HCT116 (cell line): Measurements from ENCODE around the gene GRIK4. TPM values are rescaled to one million over a fixed set of nuclear protein-coding genes. Genes with fewer than 3 reads are reported as not detected.

Source experiments
- ATAC-seq: fragments of 200-7000 bp; cut with Tn5 transposase; 2 replicates; pipeline ENCODE4 v1.9.1; 2020; ENCODE audit warnings: mild to moderate bottlenecking, moderate library complexity
- BruUV-seq: library from RNA; stranded (reverse); fragments of 400-500 nt; replicated peaks from 2 replicates; lab custom pipeline; 2021; lab: Mats Ljungman, UMichigan
- CTCF ChIA-PET: fragments of 300-600 bp; sonication (Branson Sonifier 250); formaldehyde crosslinking; loops from one replicate; lab custom pipeline; 2021; ENCODE audit warnings: antibody characterized with exemption; lab: Charles Lee
- POLR2A ChIA-PET: fragments of 300-600, 350-600 bp; sonication (Branson Sonifier 250); formaldehyde crosslinking; loops from one replicate; lab custom pipeline; 2021; ENCODE audit warnings: antibody characterized with exemption; lab: Charles Lee
- RAD21 ChIA-PET, 2 experiments: fragments of 300-600 bp; sonication (Branson Sonifier 250); formaldehyde crosslinking; loops; one replicate each; lab custom pipeline; 2023; ENCODE audit warnings: low total read pairs in 2 of 2; ENCODE audit not compliant: uncharacterized antibody in 2 of 2, unreplicated experiment in 2 of 2, low non-redundant PET in 1 of 2; lab: Charles Lee
- DNase-seq: peaks from one replicate; pipeline ENCODE4 v3.0.0-alpha.2; 2010; ENCODE audit warnings: low read depth, low spot score
- H2AFZ ChIP-seq: fragments of 200-600 bp; shearing (Covaris generic), sonication (generic); 2 replicates; pipeline ENCODE4 v1.6.1; 2017; ENCODE audit warnings: low read depth, mixed run types, mixed read lengths, antibody characterized with exemption, low read length; ENCODE audit not compliant: poor library complexity, severe bottlenecking
- H3K27ac ChIP-seq: 2 replicates; pipeline ENCODE4 v1.5.1; 2012; ENCODE audit warnings: low read depth, low read length
- H3K27me3 ChIP-seq: fragments of 200-600 bp; sonication (generic); 2 replicates; pipeline ENCODE4 v1.6.1; 2016; ENCODE audit warnings: mixed run types, low read length, mixed read lengths; ENCODE audit not compliant: insufficient read depth
- H3K36me3 ChIP-seq, 2 experiments: fragments of 200-500 bp in 1 of 2; fragments of 200-600 bp in 1 of 2; sonication (Bioruptor generic) in 1 of 2; sonication (generic) in 1 of 2; 2 replicates each; pipeline versions ENCODE4 v1.5.1 to v1.6.1; 2014 to 2016; ENCODE audit warnings: low read length in 2 of 2, inconsistent platforms in 1 of 2, mixed read lengths in 1 of 2, mixed run types in 1 of 2; ENCODE audit not compliant: insufficient read depth in 2 of 2, control insufficient read depth in 1 of 2
- H3K4me1 ChIP-seq, 2 experiments: fragments of 200-600 bp in 1 of 2; sonication (generic) in 1 of 2; 2 replicates each; pipeline versions ENCODE4 v1.5.1 to v1.6.1; 2012 to 2017; ENCODE audit warnings: low read length in 2 of 2, inconsistent platforms in 1 of 2, mild to moderate bottlenecking in 1 of 2, mixed read lengths in 1 of 2, mixed run types in 1 of 2, moderate library complexity in 1 of 2; ENCODE audit not compliant: insufficient read depth in 2 of 2, control insufficient read depth in 1 of 2
- H3K4me2 ChIP-seq: fragments of 200-600 bp; sonication (generic); 2 replicates; pipeline ENCODE4 v1.6.1; 2017; ENCODE audit warnings: mixed run types, low read length, mixed read lengths
- H3K4me3 ChIP-seq, 2 experiments: fragments of 200-600 bp in 1 of 2; sonication (generic) in 1 of 2; replicated peaks in 1 of 2; 2 replicates each; pipeline ENCODE4 v1.5.1; 2011 to 2016; ENCODE audit warnings: low read length in 2 of 2, control low read depth in 1 of 2, low read depth in 1 of 2, mild to moderate bottlenecking in 1 of 2, mixed read lengths in 1 of 2, mixed run types in 1 of 2
- H3K79me2 ChIP-seq: fragments of 200-600 bp; sonication (generic); 2 replicates; pipeline ENCODE4 v1.6.1; 2017; ENCODE audit warnings: mild to moderate bottlenecking, mixed run types, low read length, moderate library complexity, mixed read lengths; ENCODE audit not compliant: insufficient read depth
- H3K9ac ChIP-seq: fragments of 200-600 bp; sonication (generic); 2 replicates; pipeline ENCODE4 v1.6.1; 2016; ENCODE audit warnings: low read length, mixed read lengths
- H3K9me2 ChIP-seq: fragments of 200-600 bp; sonication (generic), shearing (Covaris generic); 2 replicates; pipeline ENCODE4 v1.6.1; 2017; ENCODE audit warnings: mixed run types, mild to moderate bottlenecking, moderate library complexity; ENCODE audit not compliant: insufficient read depth
- H3K9me3 ChIP-seq, 2 experiments: fragments of 200-500 bp in 1 of 2; fragments of 200-600 bp in 1 of 2; sonication (Bioruptor generic) in 1 of 2; sonication (generic) in 1 of 2; 2 replicates each; pipeline ENCODE4 v1.6.1; 2014 to 2017; ENCODE audit warnings: low read length in 2 of 2, mixed read lengths in 2 of 2, inconsistent platforms in 1 of 2, low read depth in 1 of 2, mild to moderate bottlenecking in 1 of 2, mixed run types in 1 of 2, moderate library complexity in 1 of 2; ENCODE audit not compliant: control insufficient read depth in 1 of 2, insufficient read depth in 1 of 2
- H4K20me1 ChIP-seq: fragments of 200-600 bp; sonication (generic), shearing (Covaris generic); 2 replicates; pipeline ENCODE4 v1.6.1; 2017; ENCODE audit warnings: mixed run types, mild to moderate bottlenecking, moderate library complexity; ENCODE audit not compliant: insufficient read depth
- EGR1 ChIP-seq: IDR thresholded peaks from 2 replicates; pipeline ENCODE4 v1.6.1; 2012; ENCODE audit warnings: low read depth
- EZH2 ChIP-seq: fragments of 200-600 bp; sonication (generic); IDR thresholded peaks from 2 replicates; pipeline ENCODE4 v1.6.1; 2017; ENCODE audit warnings: antibody characterized with exemption, mixed run types
- EZH2phosphoT487 ChIP-seq: fragments of 200-600 bp; IDR thresholded peaks from 2 replicates; pipeline ENCODE4 v1.6.1; 2018; ENCODE audit warnings: antibody characterized with exemption, borderline replicate concordance
- FOSL1 ChIP-seq: IDR thresholded peaks from 2 replicates; pipeline ENCODE4 v1.6.1; 2012; ENCODE audit warnings: low read depth
- JUND ChIP-seq: IDR thresholded peaks from 2 replicates; pipeline ENCODE4 v1.6.1; 2012
- POLR2A ChIP-seq: IDR thresholded peaks from 2 replicates; pipeline ENCODE4 v1.7.0; 2011; ENCODE audit warnings: borderline replicate concordance; ENCODE audit not compliant: insufficient read depth, insufficient read length; ENCODE audit errors: extremely low read depth
- POLR2AphosphoS5 ChIP-seq: IDR thresholded peaks from 2 replicates; pipeline ENCODE4 v1.6.1; 2011; ENCODE audit warnings: mild to moderate bottlenecking, low read depth, low read length, moderate library complexity
- TCF7L2 ChIP-seq: IDR thresholded peaks from 2 replicates; pipeline ENCODE4 v1.7.0; 2011; ENCODE audit warnings: borderline replicate concordance, inconsistent platforms; ENCODE audit not compliant: insufficient read depth, insufficient read length; ENCODE audit errors: extremely low read depth
- YY1 ChIP-seq: IDR thresholded peaks from 2 replicates; pipeline ENCODE4 v1.6.1; 2011; ENCODE audit warnings: low read length, low read depth, moderate library complexity, mild to moderate bottlenecking; ENCODE audit not compliant: insufficient replicate concordance; ENCODE audit errors: extremely low read depth
- intact Hi-C: fragments of 100-400 bp; cut with micrococcal nuclease; formaldehyde crosslinking; loops from 2 replicates; pipeline ENCODE4 v1.10.0; 2022
- total RNA-seq: library from RNA; stranded (reverse); gene quantifications from one replicate; pipeline ENCODE4 v1.2.1, GENCODE V29; 2021; ENCODE audit not compliant: unreplicated experiment
- TF ChIP-seq, protein P1 (sequence below): IDR thresholded peaks from 2 replicates; pipeline ENCODE4 v1.6.1; 2012
- TF ChIP-seq, protein P2 (sequence below): IDR thresholded peaks from 2 replicates; pipeline ENCODE4 v1.6.1; 2012
- TF ChIP-seq, protein P3 (sequence below): IDR thresholded peaks from 2 replicates; pipeline ENCODE4 v1.6.1; 2012; ENCODE audit warnings: low read depth

The GRIK4 gene
- total RNA-seq, 1 experiment from 2014 or later = 0.52 TPM

DNA sequence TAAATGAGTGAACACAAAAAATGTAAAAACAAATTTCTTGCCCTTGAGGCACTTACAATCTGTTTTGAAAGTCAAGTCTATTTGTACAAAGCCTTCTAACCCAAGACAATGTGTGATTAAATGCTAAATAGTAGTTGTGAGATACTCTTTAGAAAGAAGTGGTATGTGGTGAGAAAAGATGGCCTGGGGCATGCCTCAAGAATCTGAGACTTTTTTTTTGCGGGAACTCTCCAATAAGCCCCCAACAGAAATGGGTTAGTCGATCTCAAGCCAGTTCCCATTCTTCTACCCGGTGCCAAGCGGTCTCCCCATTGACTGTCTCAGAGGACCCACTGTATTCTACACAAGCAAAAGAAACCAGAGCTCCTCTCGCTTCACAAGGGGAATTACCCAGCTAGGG, 485.4 kb downstream of the GRIK4 start:
- ATAC-seq (no peak), DNase-seq (no peak)
- Histone ChIP-seq H2AFZ (no peak overlapping the region), H3K4me2 (no peak overlapping the region), H3K79me2 (no peaks in the 10 kb centered on the region), H3K36me3 (no peaks in the 10 kb centered on the region), H3K4me3 (no peak overlapping the region), H4K20me1 (no peaks in the 10 kb centered on the region), H3K27me3 (peaks cover 51% of the 10 kb centered on the region; the same call in 1 of the 2 replicates)
- RAD21 ChIA-PET = no interaction called here
- TF ChIP-seq POLR2A (no peak), JUND (no peak), EZH2phosphoT487 (no peak), YY1 (no peak), POLR2AphosphoS5 (no peak), FOSL1 (no peak), TCF7L2 (no peak), EGR1 (no peak), EZH2 (no peak)
- TF ChIP-seq, protein P1, sequence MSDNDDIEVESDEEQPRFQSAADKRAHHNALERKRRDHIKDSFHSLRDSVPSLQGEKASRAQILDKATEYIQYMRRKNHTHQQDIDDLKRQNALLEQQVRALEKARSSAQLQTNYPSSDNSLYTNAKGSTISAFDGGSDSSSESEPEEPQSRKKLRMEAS = no peak
- TF ChIP-seq, protein P2, sequence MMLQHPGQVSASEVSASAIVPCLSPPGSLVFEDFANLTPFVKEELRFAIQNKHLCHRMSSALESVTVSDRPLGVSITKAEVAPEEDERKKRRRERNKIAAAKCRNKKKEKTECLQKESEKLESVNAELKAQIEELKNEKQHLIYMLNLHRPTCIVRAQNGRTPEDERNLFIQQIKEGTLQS = no peak
- TF ChIP-seq, protein P3, sequence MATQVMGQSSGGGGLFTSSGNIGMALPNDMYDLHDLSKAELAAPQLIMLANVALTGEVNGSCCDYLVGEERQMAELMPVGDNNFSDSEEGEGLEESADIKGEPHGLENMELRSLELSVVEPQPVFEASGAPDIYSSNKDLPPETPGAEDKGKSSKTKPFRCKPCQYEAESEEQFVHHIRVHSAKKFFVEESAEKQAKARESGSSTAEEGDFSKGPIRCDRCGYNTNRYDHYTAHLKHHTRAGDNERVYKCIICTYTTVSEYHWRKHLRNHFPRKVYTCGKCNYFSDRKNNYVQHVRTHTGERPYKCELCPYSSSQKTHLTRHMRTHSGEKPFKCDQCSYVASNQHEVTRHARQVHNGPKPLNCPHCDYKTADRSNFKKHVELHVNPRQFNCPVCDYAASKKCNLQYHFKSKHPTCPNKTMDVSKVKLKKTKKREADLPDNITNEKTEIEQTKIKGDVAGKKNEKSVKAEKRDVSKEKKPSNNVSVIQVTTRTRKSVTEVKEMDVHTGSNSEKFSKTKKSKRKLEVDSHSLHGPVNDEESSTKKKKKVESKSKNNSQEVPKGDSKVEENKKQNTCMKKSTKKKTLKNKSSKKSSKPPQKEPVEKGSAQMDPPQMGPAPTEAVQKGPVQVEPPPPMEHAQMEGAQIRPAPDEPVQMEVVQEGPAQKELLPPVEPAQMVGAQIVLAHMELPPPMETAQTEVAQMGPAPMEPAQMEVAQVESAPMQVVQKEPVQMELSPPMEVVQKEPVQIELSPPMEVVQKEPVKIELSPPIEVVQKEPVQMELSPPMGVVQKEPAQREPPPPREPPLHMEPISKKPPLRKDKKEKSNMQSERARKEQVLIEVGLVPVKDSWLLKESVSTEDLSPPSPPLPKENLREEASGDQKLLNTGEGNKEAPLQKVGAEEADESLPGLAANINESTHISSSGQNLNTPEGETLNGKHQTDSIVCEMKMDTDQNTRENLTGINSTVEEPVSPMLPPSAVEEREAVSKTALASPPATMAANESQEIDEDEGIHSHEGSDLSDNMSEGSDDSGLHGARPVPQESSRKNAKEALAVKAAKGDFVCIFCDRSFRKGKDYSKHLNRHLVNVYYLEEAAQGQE = no peak
- TF ChIP-seq, all 23 proteins: peak for 0
- ChIA-PET POLR2A (no interaction called here), CTCF (no interaction called here)
- H3K9me3 ChIP-seq = no peaks in the 10 kb centered on the region
- no peak overlapping the region for H3K9ac ChIP-seq
- intact Hi-C loops = no loop called here
- BruUV-seq = no TSS peak
- no peaks in the 10 kb centered on the region for H3K4me1 ChIP-seq
- no peak overlapping the region for H3K27ac ChIP-seq
- H3K9me2 ChIP-seq = no peaks in the 10 kb centered on the region
